GM12875 (cell line): ENCODE results near the gene SCAP.

Experiments used
- H3K4me3 ChIP-seq: one replicate; pipeline ENCODE4 v1.5.1; 2011; ENCODE audit warnings: low read depth, low read length, control low read depth
- CTCF ChIP-seq: IDR thresholded peaks from 2 replicates; pipeline ENCODE4 v1.5.1; 2011; ENCODE audit warnings: low read depth, mild to moderate bottlenecking, control low read depth, inconsistent platforms, low read length, moderate library complexity, borderline replicate concordance; ENCODE audit not compliant: insufficient read depth

SCAP gene

GRCh38 chr3:47441796-47442551, 33.8 kb downstream of the SCAP start:
- no peak overlapping the region for H3K4me3 ChIP-seq
- no peak for TF ChIP-seq CTCF

- no peak for TF ChIP-seq CTCF
- no peak overlapping the region for H3K4me3 ChIP-seq
These were observed 35.6 kb downstream of the SCAP start for GRCh38 chr3:47440131-47440530.

- no peak overlapping the region for H3K4me3 ChIP-seq
- no peak for TF ChIP-seq CTCF
These were observed 39.6 kb downstream of the SCAP start for GRCh38 chr3:47436180-47436579.

- H3K4me3 ChIP-seq: no peak overlapping the region
- TF ChIP-seq CTCF: no peak
These were observed 40.9 kb downstream of the SCAP start for GRCh38 chr3:47434849-47435248.

GRCh38 chr3:47433796-47434195, 41.9 kb downstream of the SCAP start:
- TF ChIP-seq CTCF: no peak

GRCh38 chr3:47432673-47433072, 43.1 kb downstream of the SCAP start:
- no peak overlapping the region for H3K4me3 ChIP-seq
- TF ChIP-seq CTCF: no peak

More at GRCh38 chr3:47433796-47434195, 41.9 kb downstream of the SCAP start:
- H3K4me3 ChIP-seq: no peak overlapping the region

GRCh38 chr3:47431225-47431624, 44.5 kb downstream of the SCAP start:
- no peak for TF ChIP-seq CTCF

More at GRCh38 chr3:47431225-47431624, 44.5 kb downstream of the SCAP start:
- H3K4me3 ChIP-seq: no peak overlapping the region
